Effector memory CD8-positive, alpha-beta T cell (primary cell): ENCODE results near the gene PARD6G.
"Not testable (repeated sequence)": the region's sequence is repeated elsewhere in the genome, so short reads cannot be mapped to it uniquely, and the experiment has no call there.

Source experiments
- ATAC-seq: fragments of 150-1000 bp; cut with Tn5 transposase; replicated peaks from 2 replicates; pipeline ENCODE4 v1.10.0; 2021; ENCODE audit warnings: mild to moderate bottlenecking, moderate library complexity
- DNase-seq, 3 experiments: peaks; one replicate each; pipeline ENCODE4 v3.0.0; 2021
- H3K27ac Mint-ChIP-seq, 2 donors: one replicate each; pipeline ENCODE4 v1.8.0; 2022; ENCODE audit warnings: mild to moderate bottlenecking in 2 of 2, mixed read lengths in 2 of 2, moderate library complexity in 2 of 2
- H3K27me3 Mint-ChIP-seq, 2 donors: one replicate each; pipeline ENCODE4 v1.8.0; 2022; ENCODE audit warnings: mixed read lengths in 2 of 2
- H3K36me3 Mint-ChIP-seq: one replicate; pipeline ENCODE4 v1.8.0; 2022; ENCODE audit warnings: mild to moderate bottlenecking, moderate library complexity, mixed read lengths; ENCODE audit not compliant: insufficient read depth
- H3K4me1 Mint-ChIP-seq, 2 donors: one replicate each; pipeline ENCODE4 v1.8.0; 2022; ENCODE audit warnings: low read depth in 2 of 2, mixed read lengths in 2 of 2
- H3K4me3 Mint-ChIP-seq, 2 donors: one replicate each; pipeline ENCODE4 v1.8.0; 2022; ENCODE audit warnings: mild to moderate bottlenecking in 2 of 2, mixed read lengths in 2 of 2, moderate library complexity in 2 of 2
- H3K9me3 Mint-ChIP-seq, 2 donors: one replicate each; pipeline ENCODE4 v1.8.0; 2022; ENCODE audit warnings: mixed read lengths in 2 of 2
- total RNA-seq, 9 experiments: gene quantifications; one replicate each; lab custom pipeline; 2026; lab: John Stamatoyannopoulos, UW

The PARD6G gene, protein sequence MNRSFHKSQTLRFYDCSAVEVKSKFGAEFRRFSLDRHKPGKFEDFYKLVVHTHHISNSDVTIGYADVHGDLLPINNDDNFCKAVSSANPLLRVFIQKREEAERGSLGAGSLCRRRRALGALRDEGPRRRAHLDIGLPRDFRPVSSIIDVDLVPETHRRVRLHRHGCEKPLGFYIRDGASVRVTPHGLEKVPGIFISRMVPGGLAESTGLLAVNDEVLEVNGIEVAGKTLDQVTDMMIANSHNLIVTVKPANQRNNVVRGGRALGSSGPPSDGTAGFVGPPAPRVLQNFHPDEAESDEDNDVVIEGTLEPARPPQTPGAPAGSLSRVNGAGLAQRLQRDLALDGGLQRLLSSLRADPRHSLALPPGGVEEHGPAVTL
- 0 to 3.0 (median 0.85) reads per million in 9 experiments for total RNA-seq

DNA sequence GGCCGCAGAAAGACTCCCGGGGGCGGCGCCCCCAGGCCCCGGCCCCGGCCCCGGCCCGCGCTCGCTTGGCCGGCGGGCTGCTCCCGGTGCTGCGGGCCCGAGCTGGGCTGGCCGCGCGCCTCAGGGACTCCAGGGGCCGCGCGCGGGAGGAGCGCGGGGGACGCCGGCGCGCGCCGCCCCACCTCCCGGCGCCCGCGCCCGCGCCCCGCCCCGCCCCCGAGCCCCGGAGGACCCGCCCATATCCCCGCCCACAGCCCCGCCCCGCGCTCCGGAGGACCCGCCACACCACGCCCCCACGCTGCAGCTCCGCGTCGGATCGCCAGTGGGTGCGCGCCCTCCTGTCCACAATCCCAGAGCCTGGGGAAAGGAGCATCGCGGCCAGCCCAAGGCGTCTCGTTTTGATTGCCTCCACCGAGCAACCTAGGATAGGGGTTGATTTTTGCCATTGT is at the start of gene PARD6G:
Gene PARD6G, minus strand, starts transcription at position 122 of the 449 bp plus-strand sequence. CDS start 166 bp downstream, outside the sequence.
- Mint-ChIP-seq H3K27me3 (peaks cover 26 to 32% of the 10 kb centered on the region in 2 donors), H3K4me1 (peaks cover 5 to 6% of the 10 kb centered on the region in 2 donors), H3K36me3 (peaks cover 5% of the 10 kb centered on the region), H3K27ac (no peak within 1 kb of the TSS), H3K9me3 (no peaks in the 10 kb centered on the region), H3K4me3 (peak within 1 kb of the TSS; percentile 65 to 76)
- ATAC-seq (peak; percentile 82), DNase-seq (peak; percentile 36 to 49 (median 40))

DNA sequence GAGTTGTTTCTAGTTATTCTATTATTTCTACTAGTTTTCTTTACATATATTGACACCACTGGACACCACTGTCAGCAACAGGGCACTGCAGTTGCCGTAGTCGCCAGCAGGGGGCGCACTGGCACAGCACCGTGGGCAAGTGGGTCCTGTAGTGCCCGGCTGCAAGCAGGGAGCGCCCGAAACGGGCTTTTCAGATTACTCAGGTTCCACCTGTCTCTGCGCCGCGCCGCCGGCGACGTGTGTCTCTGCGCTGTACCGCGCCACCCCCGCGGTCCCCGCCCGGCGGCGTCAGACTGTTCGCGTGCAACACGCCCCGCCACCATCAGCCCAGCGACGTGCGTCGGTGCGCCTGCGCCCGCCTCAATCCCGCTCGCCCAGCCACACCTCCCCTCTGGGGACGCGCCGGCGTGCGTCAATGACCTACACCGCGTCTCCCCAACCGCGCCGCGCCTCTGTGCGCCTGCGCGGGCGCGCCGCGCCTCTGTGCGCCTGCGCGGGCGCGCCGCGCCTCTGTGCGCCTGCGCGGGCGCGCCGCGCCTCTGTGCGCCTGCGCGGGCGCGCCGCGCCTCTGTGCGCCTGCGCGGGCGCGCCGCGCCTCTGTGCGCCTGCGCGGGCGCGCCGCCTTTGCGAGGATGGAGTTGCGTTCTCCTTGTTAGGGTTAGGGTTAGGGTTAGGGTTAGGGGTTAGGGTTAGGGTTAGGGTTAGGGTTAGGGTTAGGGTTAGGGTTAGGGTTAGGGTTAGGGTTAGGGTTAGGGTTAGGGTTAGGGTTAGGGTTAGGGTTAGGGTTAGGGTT is 15.1 kb upstream of the PARD6G start:
- H3K36me3 Mint-ChIP-seq, ATAC-seq, H3K9me3 Mint-ChIP-seq, H3K4me1 Mint-ChIP-seq, H3K4me3 Mint-ChIP-seq, H3K27me3 Mint-ChIP-seq, H3K27ac Mint-ChIP-seq: not testable (repeated sequence)
- peak; percentile 26 to 45 (median 29) for DNase-seq

DNA sequence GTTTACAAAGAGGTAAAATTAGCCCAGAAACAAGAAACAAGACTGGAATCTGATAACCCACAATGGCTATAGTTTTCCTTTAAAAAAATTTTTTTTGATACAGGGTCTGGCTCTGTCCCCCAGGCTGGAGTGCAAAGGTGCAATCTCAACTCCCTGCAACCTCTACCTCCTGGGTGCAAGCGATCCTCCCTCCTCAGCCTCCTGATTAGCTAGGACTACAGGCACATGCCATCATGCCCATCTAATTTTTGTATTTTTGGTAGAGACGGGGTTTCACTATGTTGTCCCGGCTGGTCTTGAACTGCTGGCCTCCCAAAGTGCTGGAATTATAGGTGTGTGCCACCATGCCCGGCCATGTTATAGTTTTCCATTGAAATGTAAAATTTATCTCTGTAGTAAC is 12.3 kb upstream of the PARD6G start:
- DNase-seq (no peak), ATAC-seq (no peak)
- Mint-ChIP-seq H3K27ac (no peak overlapping the region), H3K4me3 (no peak overlapping the region), H3K36me3 (no peaks in the 10 kb centered on the region), H3K27me3 (peaks cover 0 to 7% of the 10 kb centered on the region in 2 donors), H3K4me1 (no peaks in the 10 kb centered on the region), H3K9me3 (no peaks in the 10 kb centered on the region)

DNA sequence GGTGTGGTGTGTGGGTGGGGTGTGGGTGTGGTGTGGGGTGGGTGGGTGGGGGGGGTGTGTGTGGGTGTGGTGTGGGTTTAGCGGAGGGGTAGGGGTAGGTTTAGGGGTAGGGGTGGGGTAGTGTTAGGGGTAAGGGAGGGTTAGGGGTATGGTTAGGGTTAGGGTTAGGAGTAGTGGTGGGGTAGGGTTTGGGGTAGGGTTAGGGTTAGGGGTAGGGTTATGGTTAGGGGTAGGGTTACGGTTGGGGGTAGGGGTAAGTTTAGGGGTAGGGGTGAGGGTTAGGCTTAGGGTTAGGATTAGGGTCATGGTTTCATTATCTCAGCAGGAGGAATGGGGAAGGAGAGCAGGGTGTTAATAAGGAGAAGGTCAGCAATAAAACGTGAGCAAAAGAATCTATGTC is 11.3 kb upstream of the PARD6G start:
- peaks cover under 1 to 7% of the 10 kb centered on the region in 2 donors for H3K27me3 Mint-ChIP-seq

DNA sequence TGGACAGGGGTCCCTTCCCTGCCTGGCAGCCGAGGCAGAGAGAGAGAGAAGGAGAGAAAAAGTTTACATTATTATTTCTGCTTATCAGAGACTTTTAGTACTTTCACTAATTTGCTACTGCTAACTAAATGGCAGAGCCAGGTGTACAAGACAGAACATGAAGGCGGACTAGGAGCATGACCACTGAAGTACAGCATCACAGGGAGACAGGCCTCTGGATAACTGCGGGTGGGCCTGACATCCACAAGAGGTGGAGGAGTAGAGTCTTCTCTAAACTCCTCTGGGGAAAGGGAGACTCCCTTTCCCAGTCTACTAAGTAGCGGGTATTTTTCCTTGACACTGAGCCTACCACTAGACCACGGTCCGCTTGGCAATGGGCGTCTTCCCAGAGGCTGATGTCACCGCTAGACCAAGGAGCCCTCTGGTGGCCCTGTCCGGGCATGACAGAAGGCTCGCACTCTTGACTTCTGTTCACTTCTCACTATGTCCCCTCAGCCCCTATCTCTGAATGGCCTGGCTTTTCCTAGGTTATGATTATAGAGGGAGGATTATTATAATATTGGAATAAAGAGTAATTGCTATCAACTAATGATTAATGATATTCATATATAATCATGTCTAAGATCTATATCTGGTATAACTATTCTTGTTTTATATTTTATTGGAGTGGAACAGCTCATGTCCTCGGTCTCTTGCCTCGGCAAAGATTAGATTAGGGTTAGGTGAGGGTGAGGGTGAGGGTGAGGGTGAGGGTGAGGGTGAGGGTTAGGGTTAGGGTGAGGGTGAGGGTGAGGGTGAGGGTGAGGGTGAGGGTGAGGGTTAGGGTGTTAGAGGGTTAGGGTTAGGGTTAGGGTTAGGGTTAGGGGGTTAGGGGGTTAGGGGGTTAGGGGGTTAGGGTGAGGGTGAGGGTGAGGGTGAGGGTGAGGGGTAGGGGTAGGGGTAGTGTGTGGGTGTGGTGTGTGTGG is 10.5 kb upstream of the PARD6G start:
- peak; percentile 52 to 73 (median 53) for DNase-seq
- not testable (repeated sequence) for ATAC-seq, H3K4me3 Mint-ChIP-seq

More for the DNA sequence above, 11.3 kb upstream of the PARD6G start:
- DNase-seq (no peak), ATAC-seq (no peak)
- no peak overlapping the region for H3K27ac Mint-ChIP-seq
- H3K9me3 Mint-ChIP-seq: no peaks in the 10 kb centered on the region
- no peaks in the 10 kb centered on the region for H3K36me3 Mint-ChIP-seq
- H3K4me1 Mint-ChIP-seq: peaks cover 0 to 2% of the 10 kb centered on the region in 2 donors
- no peak overlapping the region for H3K4me3 Mint-ChIP-seq

DNA sequence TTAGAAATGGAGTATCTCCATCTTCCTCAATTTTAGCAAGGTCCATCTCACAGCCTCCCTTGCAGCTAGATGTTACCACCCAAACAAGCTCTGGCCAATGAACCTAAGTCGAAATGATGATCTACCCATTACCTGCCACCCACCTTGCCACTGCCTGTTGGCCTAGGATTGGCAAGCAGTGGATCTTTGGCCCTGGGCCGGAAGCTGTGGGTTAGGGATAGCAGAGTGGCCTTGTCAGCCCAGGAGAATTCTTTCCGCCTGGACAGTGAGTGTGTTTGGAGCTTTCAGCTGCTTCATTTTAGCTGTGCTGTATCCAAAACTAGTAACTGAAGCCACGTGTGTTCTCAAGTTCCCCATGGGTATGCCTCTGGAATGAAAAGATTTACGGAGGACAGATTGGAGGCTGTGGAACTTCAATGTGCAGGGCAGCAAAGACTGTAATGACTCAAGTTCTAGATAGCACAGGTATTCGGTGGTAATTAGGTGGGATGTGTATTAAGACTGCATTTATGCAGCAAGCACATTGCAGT is 7.7 kb upstream of the PARD6G start:
- H3K27me3 Mint-ChIP-seq: peaks cover 7 to 9% of the 10 kb centered on the region in 2 donors
- no peaks in the 10 kb centered on the region for H3K9me3 Mint-ChIP-seq
- no peak overlapping the region for H3K27ac Mint-ChIP-seq
- DNase-seq: no peak
- ATAC-seq: no peak
- no peak overlapping the region for H3K4me3 Mint-ChIP-seq
- H3K4me1 Mint-ChIP-seq: peaks cover 0 to 2% of the 10 kb centered on the region in 2 donors
- H3K36me3 Mint-ChIP-seq: no peaks in the 10 kb centered on the region

More for the DNA sequence above, 10.5 kb upstream of the PARD6G start:
- H3K27ac Mint-ChIP-seq, H3K9me3 Mint-ChIP-seq, H3K4me1 Mint-ChIP-seq, H3K27me3 Mint-ChIP-seq, H3K36me3 Mint-ChIP-seq: not testable (repeated sequence)

DNA sequence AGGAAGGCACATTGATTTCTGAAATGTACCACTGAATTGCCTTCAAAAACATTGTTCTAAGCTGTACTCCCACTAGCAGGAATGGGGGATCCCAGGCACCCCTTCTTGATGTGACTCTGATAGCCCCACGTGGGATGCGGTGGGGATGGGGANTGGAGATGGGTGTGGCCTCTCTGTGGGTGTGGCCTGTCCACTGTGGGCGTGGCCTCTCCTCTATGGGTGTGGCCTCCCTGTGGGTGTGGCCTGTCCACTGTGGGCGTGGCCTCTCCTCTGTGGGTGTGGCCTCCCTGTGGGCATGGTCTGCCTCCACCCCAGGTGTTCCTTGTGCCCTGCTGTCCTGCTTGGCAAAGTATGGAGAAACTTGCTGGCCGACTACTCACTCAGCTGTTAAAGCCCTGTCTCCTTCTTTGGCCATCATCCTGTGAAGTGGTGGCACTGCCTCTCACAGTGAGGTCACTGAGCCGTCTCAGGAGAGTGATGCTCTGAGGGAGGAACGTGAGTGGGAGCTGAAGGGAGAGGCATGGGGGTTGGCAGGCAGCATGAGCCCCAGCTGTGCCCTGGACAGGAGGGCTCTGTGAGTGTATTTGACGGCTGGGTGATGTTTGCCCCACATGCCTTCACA is 6.7 kb upstream of the PARD6G start:
- Mint-ChIP-seq H3K27me3 (peaks cover 7 to 9% of the 10 kb centered on the region in 2 donors), H3K36me3 (no peaks in the 10 kb centered on the region), H3K4me3 (no peak overlapping the region), H3K27ac (no peak overlapping the region), H3K4me1 (peaks cover 0 to 2% of the 10 kb centered on the region in 2 donors), H3K9me3 (no peaks in the 10 kb centered on the region)
- peak in 2 of 3 experiments; percentile 16 to 43 for DNase-seq
- peak; percentile 64 for ATAC-seq

DNA sequence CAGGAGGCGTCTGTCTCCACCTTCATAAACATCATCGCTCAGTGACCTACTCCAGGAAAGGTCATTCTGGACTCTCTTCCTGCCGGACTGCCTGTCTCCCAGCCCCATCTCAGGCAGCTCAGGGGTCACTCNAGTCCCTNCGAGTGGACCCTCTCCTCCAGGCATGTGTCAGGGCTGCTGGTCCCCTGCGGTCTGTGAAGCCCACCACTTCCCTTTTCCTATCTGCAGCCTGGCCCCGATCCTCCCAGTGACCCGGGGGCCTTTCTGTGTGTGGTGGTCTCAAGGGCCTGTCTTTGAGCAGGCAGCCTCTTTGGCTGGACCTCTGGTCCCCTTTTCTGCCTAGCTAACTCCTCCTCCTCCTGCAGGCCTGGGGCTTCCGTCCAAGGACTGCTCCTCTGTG is 5.9 kb upstream of the PARD6G start:
- Mint-ChIP-seq H3K4me1 (peaks cover 0 to 2% of the 10 kb centered on the region in 2 donors), H3K27ac (no peak overlapping the region)
- no peak for ATAC-seq

DNA sequence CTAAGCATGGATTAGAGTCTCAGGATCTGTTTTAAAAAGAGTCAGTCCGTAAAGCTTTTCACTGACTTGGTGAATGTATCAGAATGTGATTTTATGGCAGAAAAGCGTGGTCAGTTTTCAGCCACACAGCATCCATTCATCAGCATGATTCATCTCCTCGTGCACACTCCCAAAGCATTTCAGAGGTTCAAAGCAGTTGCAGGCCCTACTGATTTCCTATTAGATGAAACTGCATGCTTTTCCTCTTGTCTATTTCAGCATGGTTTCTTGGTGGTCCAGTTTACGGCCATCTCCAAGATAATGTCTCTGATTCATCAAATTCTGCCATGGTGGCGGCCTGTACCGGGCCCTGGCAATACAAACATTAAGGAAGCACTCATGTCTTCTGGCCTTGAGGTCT is 4.8 kb upstream of the PARD6G start:
- ATAC-seq (no peak), DNase-seq (no peak)
- Mint-ChIP-seq H3K27me3 (peaks cover 3 to 9% of the 10 kb centered on the region in 2 donors), H3K27ac (no peak overlapping the region), H3K4me1 (peaks cover 0 to 2% of the 10 kb centered on the region in 2 donors), H3K4me3 (no peak overlapping the region), H3K36me3 (no peaks in the 10 kb centered on the region), H3K9me3 (no peaks in the 10 kb centered on the region)

More for the DNA sequence above, 5.9 kb upstream of the PARD6G start:
- no peaks in the 10 kb centered on the region for H3K9me3 Mint-ChIP-seq
- peaks cover 7 to 9% of the 10 kb centered on the region in 2 donors for H3K27me3 Mint-ChIP-seq
- DNase-seq: no peak
- H3K36me3 Mint-ChIP-seq: no peaks in the 10 kb centered on the region
- H3K4me3 Mint-ChIP-seq: no peak overlapping the region

DNA sequence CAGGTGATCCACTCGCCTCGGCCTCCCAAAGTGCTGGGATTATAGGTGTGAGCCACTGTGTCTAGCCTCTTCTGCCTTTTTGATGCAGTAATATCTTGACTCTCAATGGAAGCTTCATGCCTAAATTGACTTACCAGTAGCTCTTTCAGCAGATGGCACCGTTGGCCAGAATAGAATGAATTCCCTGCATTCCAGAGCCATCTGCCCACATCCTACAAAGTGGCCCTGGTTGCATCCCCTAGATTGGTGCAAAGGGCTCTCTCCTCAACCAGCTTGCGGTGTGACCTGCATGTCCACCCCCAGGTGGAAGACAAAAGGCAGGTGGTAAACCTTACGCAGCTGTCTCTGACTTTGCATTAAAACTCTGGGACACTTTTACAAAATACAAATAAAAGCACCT is 4.4 kb upstream of the PARD6G start:
- Mint-ChIP-seq H3K27me3 (peaks cover 0 to 9% of the 10 kb centered on the region in 2 donors), H3K4me3 (no peak overlapping the region), H3K27ac (no peak overlapping the region), H3K36me3 (no peaks in the 10 kb centered on the region), H3K9me3 (no peaks in the 10 kb centered on the region), H3K4me1 (peaks cover 0 to 2% of the 10 kb centered on the region in 2 donors)
- ATAC-seq: no peak
- DNase-seq: no peak

DNA sequence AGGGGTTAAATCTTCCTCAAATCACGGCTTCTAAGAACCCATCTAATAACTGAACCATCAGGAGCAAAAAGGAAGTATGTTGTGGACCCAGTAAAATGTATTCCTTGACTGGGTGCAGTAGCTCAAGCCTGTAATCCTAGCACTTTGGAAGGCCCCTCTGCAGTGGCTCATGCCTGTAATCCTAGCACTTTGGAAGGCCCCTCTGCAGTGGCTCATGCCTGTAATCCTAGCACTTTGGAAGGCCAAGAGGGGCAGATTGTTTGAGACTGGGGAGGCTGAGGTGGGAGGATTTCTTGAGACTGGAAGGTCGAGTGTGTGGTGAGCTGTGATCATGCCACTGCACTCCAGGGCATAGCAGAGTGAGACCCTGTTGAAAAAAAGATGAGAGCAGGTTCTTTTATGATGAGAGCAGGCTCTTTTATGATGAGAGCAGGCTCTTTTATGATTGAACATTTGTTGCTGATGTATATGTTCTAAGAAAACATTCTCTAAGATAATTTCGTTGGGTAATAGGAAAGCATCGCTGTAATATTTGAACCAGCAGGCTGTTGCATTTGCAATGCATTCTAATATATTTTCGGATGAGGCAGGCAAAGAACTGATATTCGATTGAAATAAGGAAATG is 3.5 kb upstream of the PARD6G start:
- Mint-ChIP-seq H3K27ac (no peak overlapping the region), H3K27me3 (peaks cover 2 to 12% of the 10 kb centered on the region in 2 donors), H3K4me1 (peaks cover 0 to 6% of the 10 kb centered on the region in 2 donors), H3K9me3 (no peaks in the 10 kb centered on the region), H3K36me3 (no peaks in the 10 kb centered on the region), H3K4me3 (no peak overlapping the region)
- ATAC-seq: no peak
- no peak for DNase-seq
